ENCODE measurements around the gene MRPL14.
A peak's percentile ranks its signal among the peaks of the same experiment; 100 is the strongest.

Gene MRPL14

GRCh38 chr6:44129841-44130322 lies 2.6 kb upstream of the MRPL14 start:
- no peaks in the 10 kb centered on the region for H3K27me3 Mint-ChIP-seq
- H3K4me3 Mint-ChIP-seq, result peak overlapping the region; percentile 91
- no peak for DNase-seq (ENCODE audit: low spot score in 2 of 2)
- peaks cover 10% of the 10 kb centered on the region for H3K36me3 Mint-ChIP-seq (ENCODE audit: insufficient read depth)
- peak overlapping the region; percentile 15 for H3K27ac Mint-ChIP-seq (ENCODE audit: low read depth)
- H3K9me3 Mint-ChIP-seq, result no peaks in the 10 kb centered on the region
- H3K4me1 Mint-ChIP-seq, result peaks cover 57% of the 10 kb centered on the region
- no peak for ATAC-seq (replicated peaks; ENCODE audit: extremely low read depth, poor library complexity, severe bottlenecking)

- Mint-ChIP-seq H3K27ac (ENCODE audit: low read depth) (peak overlapping the region; percentile 98), H3K4me3 (peak overlapping the region; percentile 91), H3K36me3 (ENCODE audit: insufficient read depth) (peaks cover 8% of the 10 kb centered on the region), H3K4me1 (peaks cover 62% of the 10 kb centered on the region), H3K9me3 (no peaks in the 10 kb centered on the region), H3K27me3 (no peaks in the 10 kb centered on the region)
- ATAC-seq (replicated peaks; ENCODE audit: extremely low read depth, poor library complexity, severe bottlenecking), result no peak
- DNase-seq (ENCODE audit: low spot score in 2 of 2), result no peak
Observed at GRCh38 chr6:44128020-44128917, 1.0 kb upstream of the MRPL14 start.

- H3K4me3 Mint-ChIP-seq, result peak overlapping the region; percentile 91
- H3K27ac Mint-ChIP-seq (ENCODE audit: low read depth), result peak overlapping the region; percentile 98
- H3K9me3 Mint-ChIP-seq, result no peaks in the 10 kb centered on the region
- ATAC-seq (replicated peaks; ENCODE audit: extremely low read depth, poor library complexity, severe bottlenecking), result peak; percentile 80
- DNase-seq (ENCODE audit: low spot score in 2 of 2), result peak; percentile 36 to 58
- H3K27me3 Mint-ChIP-seq, result no peaks in the 10 kb centered on the region
- H3K4me1 Mint-ChIP-seq, result peaks cover 58% of the 10 kb centered on the region
- H3K36me3 Mint-ChIP-seq (ENCODE audit: insufficient read depth), result peaks cover 6% of the 10 kb centered on the region
Observed at GRCh38 chr6:44126320-44127149, 717 bp downstream of the MRPL14 start.

GRCh38 chr6:44123544-44123943 lies 3.7 kb downstream of the MRPL14 start:
- H3K9me3 Mint-ChIP-seq, result no peaks in the 10 kb centered on the region

DNA sequence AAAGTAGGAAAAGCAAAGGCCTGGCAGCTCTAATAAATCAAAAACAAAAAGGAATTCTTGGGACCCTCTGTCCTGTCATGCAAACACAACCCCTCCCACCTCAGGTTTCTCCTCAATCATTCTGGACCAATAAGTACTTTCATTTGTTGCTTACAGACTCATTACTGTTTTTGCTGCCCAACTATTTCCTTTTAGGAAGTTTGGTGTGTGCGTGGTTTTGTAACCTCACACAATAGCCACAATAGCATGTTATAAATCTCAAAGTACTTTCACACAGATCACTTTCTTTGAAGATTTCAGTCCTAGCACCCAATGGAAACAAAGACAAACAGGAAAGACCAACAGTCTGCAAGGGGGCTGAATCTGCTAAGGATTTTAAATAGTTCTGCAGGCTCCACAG lies 4.5 kb downstream of the MRPL14 start:
- ATAC-seq (replicated peaks; ENCODE audit: extremely low read depth, poor library complexity, severe bottlenecking) (peak; percentile 16), DNase-seq (ENCODE audit: low spot score in 2 of 2) (no peak)
- Mint-ChIP-seq H3K36me3 (ENCODE audit: insufficient read depth) (peaks cover 10% of the 10 kb centered on the region), H3K9me3 (no peaks in the 10 kb centered on the region), H3K4me1 (peaks cover 70% of the 10 kb centered on the region), H3K27me3 (no peaks in the 10 kb centered on the region), H3K27ac (ENCODE audit: low read depth) (peak overlapping the region; percentile 98), H3K4me3 (peak overlapping the region; percentile 64)

More at GRCh38 chr6:44123544-44123943, 3.7 kb downstream of the MRPL14 start:
- no peak for DNase-seq (ENCODE audit: low spot score in 2 of 2)
- no peak for ATAC-seq (replicated peaks; ENCODE audit: extremely low read depth, poor library complexity, severe bottlenecking)
- peak overlapping the region; percentile 64 for H3K4me3 Mint-ChIP-seq
- peaks cover 10% of the 10 kb centered on the region for H3K36me3 Mint-ChIP-seq (ENCODE audit: insufficient read depth)
- no peaks in the 10 kb centered on the region for H3K27me3 Mint-ChIP-seq
- H3K4me1 Mint-ChIP-seq, result peaks cover 71% of the 10 kb centered on the region
- H3K27ac Mint-ChIP-seq (ENCODE audit: low read depth), result peak overlapping the region; percentile 98

DNA sequence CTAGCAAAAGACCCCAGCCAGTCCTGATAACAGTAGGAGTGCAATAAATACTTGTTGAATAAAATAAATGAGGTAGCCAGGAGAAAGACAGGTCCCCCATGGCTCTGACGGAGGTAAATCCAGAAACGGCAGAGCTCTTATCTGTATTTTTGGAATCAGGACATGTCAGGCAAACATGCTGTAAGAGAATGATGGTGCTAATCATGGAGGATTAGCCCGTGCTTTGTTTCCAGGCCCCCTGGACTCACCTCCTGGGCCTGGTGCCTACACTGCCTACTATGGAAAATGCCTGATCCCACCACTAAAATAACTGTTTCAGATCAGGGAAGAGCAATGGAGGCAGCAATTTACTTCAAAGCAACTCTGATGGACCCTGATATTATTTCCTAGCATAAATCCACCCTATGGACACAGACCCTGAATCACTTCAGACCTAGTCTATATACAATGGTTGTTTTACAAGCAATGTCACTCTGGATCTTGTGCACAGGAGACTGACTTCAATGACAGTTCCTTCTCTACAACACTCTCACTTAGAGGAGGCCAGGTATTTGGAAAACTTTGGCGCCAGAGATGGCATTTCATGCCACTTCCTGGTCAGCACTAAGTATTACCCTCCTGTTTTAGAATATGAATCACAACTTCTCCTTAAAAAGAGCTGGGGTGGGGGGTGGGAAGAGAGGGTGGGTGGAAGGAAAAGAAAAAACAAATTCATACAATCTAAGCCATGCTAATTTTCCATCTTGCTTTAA lies 6.4 kb downstream of the MRPL14 start:
- H3K9me3 Mint-ChIP-seq, result no peaks in the 10 kb centered on the region
- no peak overlapping the region for H3K4me3 Mint-ChIP-seq
- no peaks in the 10 kb centered on the region for H3K27me3 Mint-ChIP-seq
- H3K4me1 Mint-ChIP-seq, result peaks cover 79% of the 10 kb centered on the region
- no peak for DNase-seq (ENCODE audit: low spot score in 2 of 2)
- H3K27ac Mint-ChIP-seq (ENCODE audit: low read depth), result no peak overlapping the region
- H3K36me3 Mint-ChIP-seq (ENCODE audit: insufficient read depth), result peaks cover 3% of the 10 kb centered on the region
- no peak for ATAC-seq (replicated peaks; ENCODE audit: extremely low read depth, poor library complexity, severe bottlenecking)

DNA sequence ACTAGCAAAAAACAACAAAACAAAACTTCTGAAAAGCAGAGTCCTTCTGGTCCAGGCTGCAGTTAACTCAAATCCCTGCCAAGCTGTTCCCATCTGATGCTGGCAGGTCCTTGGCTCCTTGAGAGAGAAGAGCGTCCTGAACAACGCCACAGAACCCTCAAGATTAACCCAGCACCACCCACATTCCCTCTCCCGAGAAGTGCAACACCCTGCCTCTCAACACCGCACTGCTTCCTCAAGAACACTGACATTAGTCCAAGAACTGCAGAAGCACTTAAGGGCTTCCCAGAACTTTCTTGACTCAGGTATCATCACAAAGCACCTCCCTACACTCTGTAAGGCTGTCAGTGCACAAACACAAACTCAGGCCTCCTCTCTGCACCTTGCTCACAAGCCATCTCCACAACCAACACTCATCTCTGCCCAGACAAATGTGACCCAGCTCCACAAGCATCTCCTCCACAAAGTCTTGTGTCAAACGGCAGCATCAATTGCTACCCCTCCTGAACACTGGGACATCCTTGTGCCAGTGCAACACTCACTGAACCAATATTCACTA lies 7.5 kb downstream of the MRPL14 start:
- no peak overlapping the region for H3K4me3 Mint-ChIP-seq
- no peaks in the 10 kb centered on the region for H3K27me3 Mint-ChIP-seq
- H3K4me1 Mint-ChIP-seq, result peaks cover 77% of the 10 kb centered on the region
- H3K9me3 Mint-ChIP-seq, result no peaks in the 10 kb centered on the region
- ATAC-seq (replicated peaks; ENCODE audit: extremely low read depth, poor library complexity, severe bottlenecking) (no peak), DNase-seq (ENCODE audit: low spot score in 2 of 2) (no peak)
- H3K27ac Mint-ChIP-seq (ENCODE audit: low read depth), result peak overlapping the region; percentile 2
- peaks cover 5% of the 10 kb centered on the region for H3K36me3 Mint-ChIP-seq (ENCODE audit: insufficient read depth)

DNA sequence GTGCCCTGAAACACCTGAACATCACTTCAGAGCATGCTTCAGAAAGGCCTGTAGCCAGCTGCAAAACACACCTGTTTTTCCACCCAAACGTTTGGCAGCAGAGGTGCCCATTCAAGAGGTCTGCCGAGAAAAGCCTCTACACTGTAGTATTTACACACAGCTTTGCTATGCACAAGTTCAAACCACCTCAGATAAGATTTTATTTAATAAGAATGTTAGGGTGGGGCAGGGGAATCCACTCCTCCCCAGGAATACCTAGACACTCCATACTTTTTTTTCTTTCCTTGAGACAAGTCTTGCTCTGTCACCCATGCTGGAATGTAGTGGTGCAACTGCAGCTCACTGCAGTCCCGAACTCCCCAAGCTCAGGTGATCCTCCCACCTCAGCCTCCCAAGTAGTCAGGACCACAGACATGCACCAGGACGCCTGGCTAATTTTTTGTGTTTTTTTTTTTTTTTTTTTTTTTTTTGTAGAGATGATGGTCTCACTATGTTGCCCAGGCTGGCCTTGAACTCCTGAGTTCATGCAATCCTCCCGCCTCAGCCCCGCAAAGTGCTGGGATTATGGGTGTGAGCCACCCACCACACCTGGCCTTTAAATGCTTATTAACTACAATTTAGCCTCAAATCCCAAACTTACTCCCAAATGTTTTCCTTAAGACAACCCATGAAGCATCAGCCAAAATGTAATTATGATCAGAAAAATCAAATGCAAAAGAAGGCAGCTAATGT lies 9.7 kb downstream of the MRPL14 start:
- DNase-seq (ENCODE audit: low spot score in 2 of 2), result no peak
- Mint-ChIP-seq H3K4me1 (peaks cover 55% of the 10 kb centered on the region), H3K4me3 (no peak overlapping the region), H3K9me3 (no peaks in the 10 kb centered on the region), H3K36me3 (ENCODE audit: insufficient read depth) (peaks cover 13% of the 10 kb centered on the region), H3K27ac (ENCODE audit: low read depth) (no peak overlapping the region), H3K27me3 (no peaks in the 10 kb centered on the region)
- ATAC-seq (replicated peaks; ENCODE audit: extremely low read depth, poor library complexity, severe bottlenecking), result no peak

- no peak overlapping the region for H3K27ac Mint-ChIP-seq (ENCODE audit: low read depth)
- no peak for DNase-seq (ENCODE audit: low spot score in 2 of 2)
- H3K27me3 Mint-ChIP-seq, result no peaks in the 10 kb centered on the region
- peaks cover 53% of the 10 kb centered on the region for H3K4me1 Mint-ChIP-seq
- H3K4me3 Mint-ChIP-seq, result no peak overlapping the region
- no peak for ATAC-seq (replicated peaks; ENCODE audit: extremely low read depth, poor library complexity, severe bottlenecking)
- no peaks in the 10 kb centered on the region for H3K9me3 Mint-ChIP-seq
- H3K36me3 Mint-ChIP-seq (ENCODE audit: insufficient read depth), result peaks cover 17% of the 10 kb centered on the region
Observed at GRCh38 chr6:44116641-44117382, 10.4 kb downstream of the MRPL14 start.

- Mint-ChIP-seq H3K27me3 (no peaks in the 10 kb centered on the region), H3K9me3 (no peaks in the 10 kb centered on the region), H3K4me1 (peaks cover 56% of the 10 kb centered on the region), H3K4me3 (no peak overlapping the region), H3K36me3 (ENCODE audit: insufficient read depth) (peaks cover 20% of the 10 kb centered on the region), H3K27ac (ENCODE audit: low read depth) (no peak overlapping the region)
- ATAC-seq (replicated peaks; ENCODE audit: extremely low read depth, poor library complexity, severe bottlenecking) (no peak), DNase-seq (ENCODE audit: low spot score in 2 of 2) (no peak)
Observed at GRCh38 chr6:44115866-44116265, 11.4 kb downstream of the MRPL14 start.

- peaks cover 49% of the 10 kb centered on the region for H3K4me1 Mint-ChIP-seq
- H3K4me3 Mint-ChIP-seq, result no peak overlapping the region
- H3K9me3 Mint-ChIP-seq, result no peaks in the 10 kb centered on the region
- H3K27me3 Mint-ChIP-seq, result no peaks in the 10 kb centered on the region
- H3K36me3 Mint-ChIP-seq (ENCODE audit: insufficient read depth), result peaks cover 25% of the 10 kb centered on the region
- ATAC-seq (replicated peaks; ENCODE audit: extremely low read depth, poor library complexity, severe bottlenecking), result no peak
- no peak overlapping the region for H3K27ac Mint-ChIP-seq (ENCODE audit: low read depth)
- DNase-seq (ENCODE audit: low spot score in 2 of 2), result no peak
Observed at GRCh38 chr6:44113414-44113813, 13.8 kb downstream of the MRPL14 start.

All from central memory CD8-positive, alpha-beta T cell (primary cell).